GM18508 (cell line): ENCODE results near the gene ACTN1.

Experiments used
- ATAC-seq: cut with Tn5 transposase; IDR thresholded peaks from one replicate; pipeline ENCODE4 v1.9.1; 2021; ENCODE audit warnings: moderate number of reproducible peaks; ENCODE audit not compliant: insufficient read depth, unreplicated experiment

ACTN1 gene

DNA sequence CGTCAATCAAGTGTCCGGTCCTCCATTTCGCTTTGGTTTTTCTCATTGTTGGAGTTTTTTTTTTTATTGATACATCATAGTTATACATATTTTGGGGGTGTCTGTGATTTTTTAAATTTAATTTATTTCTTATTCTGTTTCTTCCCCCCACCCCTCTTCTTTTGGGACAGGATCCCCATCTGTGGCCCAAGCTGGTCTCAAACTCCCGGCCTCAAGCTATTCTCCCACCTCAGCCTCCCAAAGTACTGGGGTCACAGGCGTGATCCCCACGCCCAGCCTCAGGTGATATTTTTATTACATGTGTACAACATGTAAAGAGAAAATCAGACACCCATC is 134.9 kb downstream of the ACTN1 start:
- no peak for ATAC-seq

DNA sequence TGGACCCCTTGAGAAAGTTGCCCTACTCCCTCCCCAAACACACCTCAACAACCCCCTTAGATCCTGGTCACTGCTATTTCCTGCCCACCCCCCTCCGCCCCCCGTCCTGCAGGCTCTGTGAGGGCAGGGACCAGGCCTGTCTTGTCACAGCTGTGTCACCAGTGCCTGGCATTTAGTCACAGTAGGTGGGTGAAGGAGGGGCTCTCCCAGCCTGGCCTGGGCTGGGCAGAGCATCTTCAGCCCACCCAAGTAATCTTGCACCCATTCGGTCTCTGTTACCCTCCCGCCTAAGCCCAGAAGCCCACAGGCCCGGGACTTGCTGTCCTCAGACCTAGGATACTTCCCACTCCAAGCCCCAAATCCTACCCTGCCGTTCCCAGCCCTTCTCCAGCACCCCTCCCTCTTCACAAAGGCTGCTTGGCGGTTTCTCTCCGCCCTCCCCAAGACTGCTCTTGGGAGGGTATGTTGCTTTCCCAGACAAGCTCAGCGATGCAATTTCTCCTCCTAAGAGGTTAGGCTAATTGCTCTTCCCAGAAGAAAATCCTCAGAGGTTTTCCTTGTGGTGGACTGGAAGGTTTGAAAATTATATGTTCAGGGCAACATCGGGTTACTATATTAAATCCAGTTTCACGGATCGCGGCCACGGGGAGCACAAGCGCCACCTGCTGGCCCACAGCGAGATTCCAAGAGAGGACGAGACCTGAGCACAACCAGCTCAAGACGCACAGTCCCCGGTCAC is 135.5 kb downstream of the ACTN1 start:
- ATAC-seq = no peak

DNA sequence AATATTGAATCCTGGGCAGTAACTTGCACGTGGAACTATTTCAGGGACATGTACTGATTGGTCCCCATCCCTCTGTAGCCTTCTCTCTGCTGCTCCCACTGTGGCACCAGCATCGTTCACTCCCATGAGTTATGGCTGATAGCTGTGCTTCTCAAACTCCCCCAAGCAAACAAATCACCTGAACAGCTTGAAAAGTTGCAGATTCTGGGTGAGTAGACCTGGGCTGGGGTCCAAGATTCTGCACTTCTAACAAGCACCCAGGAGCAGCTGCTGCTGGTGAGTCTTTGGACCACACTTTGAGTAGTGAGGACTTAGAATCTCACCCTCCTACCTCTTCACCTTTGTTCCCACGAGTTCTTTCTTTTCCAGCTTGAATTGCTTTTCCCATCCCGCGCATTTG is 136.8 kb downstream of the ACTN1 start:
- no peak for ATAC-seq

GRCh38 chr14:68841016-68841809 is 137.9 kb downstream of the ACTN1 start:
- no peak for ATAC-seq

DNA sequence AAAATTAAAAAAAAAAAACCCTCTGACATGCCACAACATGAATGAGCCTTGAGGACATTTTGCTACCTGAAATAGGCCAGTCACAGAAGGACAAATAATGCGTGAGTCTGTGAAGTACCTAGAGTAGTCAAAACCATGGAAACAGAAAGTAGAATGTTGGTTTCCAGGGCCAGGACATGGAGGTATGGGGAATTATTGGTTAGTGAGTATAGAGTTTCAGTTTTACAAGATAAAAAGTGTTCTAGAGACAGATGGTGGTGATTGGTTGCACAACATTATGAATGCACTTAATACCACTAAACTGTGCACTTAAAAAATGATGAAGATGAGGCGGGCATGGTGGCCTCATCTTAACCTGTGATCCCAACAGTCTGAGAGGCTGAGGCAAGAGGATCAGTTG is 138.6 kb downstream of the ACTN1 start:
- ATAC-seq = no peak

DNA sequence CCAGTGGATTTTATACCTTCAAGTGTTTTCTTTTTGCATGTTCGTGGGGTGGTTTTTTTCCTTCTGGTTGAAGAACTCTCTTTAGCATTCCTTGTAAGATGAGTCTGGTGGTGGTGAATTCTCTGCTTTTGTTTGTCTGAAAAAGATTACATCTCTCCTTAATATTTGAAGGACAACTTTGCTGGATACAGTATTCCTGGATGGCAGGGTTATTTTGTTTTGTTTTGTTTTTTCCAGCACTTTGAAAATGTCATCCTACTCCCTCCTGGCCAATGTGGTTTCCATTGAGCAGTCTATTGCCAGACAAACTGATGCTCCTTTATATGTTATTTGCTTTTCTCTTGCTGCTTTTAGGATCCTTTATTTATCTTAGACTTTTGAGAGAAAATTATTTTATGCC is 143.0 kb downstream of the ACTN1 start:
- no peak for ATAC-seq

- no peak for ATAC-seq
Observed at GRCh38 chr14:68834816-68835215, 144.3 kb downstream of the ACTN1 start.

DNA sequence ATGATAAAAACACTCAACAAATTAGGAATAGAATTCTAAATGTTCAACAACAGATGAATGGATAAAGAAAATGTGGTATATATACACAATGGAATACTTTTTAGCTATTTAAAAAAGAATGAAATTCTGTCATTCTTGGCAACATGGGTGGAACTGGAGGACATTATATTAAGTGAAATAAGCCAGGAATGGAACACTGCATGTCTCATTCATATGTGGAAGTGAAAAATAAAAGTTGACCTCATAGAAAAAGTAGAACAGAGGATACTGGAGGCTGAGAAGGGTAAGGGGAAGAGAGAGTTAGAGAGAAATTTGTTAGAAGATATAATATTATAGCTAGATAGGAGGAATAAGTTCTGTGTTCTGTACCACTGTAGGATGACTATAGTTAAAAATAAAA is 150.4 kb downstream of the ACTN1 start:
- ATAC-seq = no peak

DNA sequence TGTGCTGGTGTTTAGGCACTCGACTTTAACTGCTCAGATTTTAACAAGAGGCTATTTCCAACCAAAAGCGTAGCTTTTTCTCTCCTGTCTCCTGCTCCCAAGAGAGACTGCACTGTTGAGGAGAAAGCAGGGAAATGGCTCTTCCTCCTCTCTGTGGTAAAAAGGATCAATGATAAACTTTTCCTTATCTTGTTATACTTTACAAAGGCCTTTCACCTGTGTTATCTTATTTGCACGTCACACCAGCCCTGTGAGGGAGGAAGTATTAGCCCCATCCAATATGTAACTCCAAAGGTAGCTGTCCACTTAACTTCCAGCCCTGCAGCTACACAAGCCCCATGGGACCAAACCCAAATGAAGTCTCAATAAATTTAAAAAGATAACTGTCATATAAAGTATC is 153.4 kb downstream of the ACTN1 start:
- no peak for ATAC-seq

DNA sequence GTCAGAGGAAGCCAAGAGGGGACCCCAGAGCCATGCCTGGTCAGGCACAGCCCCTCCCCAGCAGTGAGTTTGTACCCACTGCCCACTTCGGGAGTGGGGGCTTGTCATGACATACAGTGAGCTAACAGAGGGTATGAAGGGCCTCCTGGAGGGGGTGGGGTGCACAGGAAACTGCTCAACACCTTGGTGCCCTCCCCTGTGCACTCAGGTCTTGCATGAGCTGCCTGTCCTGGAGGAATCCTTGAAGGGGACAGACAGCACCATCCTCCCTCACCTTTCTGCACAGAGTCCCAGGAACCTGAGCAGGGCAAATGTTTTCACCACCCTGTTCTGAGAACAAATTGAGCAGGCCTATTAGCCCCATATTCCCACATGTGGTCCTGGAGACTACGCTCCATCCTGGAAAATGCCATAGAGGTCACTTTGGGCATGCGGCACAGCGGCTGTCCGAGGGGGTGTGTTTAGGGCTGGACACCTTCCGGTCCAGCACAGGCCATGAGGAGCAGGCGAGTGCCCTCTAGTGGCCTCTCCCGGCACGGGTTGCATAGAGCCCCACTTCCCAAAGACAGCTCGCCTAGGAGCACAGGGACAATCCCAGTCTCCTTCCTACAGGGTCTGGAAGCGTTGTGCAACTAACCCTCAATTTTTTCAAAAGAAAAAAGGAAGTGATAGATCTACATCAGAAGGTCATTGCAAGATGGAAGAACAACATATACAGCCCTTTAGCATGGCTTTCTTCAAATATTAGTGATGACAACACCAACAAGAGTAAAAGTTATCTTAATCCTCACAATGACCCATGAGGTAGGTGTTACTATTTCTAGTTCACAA is 154.4 kb downstream of the ACTN1 start:
- ATAC-seq = no peak

- ATAC-seq = no peak
Observed at GRCh38 chr14:68824207-68824516, 154.9 kb downstream of the ACTN1 start.
